ENCODE results near the gene PALD1.

DNA sequence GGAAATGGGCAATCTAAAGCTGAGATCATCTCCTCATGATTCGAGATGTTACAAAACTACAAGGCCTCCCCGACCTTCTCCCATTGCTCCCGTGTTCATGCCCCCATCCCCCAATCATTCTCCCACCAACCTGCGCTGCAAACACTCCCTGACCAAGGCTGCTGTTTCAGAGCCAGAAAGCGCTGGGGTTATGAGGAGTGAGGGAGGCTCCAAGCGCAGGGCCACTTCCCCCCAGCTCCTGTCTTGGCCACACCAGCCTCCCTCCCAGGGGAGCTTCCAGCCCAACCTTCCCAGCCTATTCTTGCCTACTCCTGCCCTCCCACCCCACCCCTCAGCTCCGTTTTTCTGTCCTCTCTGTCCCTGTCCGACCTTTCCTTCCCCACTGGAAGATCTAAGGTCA, 22.4 kb upstream of the PALD1 start:
- TF ChIP-seq, protein P1, sequence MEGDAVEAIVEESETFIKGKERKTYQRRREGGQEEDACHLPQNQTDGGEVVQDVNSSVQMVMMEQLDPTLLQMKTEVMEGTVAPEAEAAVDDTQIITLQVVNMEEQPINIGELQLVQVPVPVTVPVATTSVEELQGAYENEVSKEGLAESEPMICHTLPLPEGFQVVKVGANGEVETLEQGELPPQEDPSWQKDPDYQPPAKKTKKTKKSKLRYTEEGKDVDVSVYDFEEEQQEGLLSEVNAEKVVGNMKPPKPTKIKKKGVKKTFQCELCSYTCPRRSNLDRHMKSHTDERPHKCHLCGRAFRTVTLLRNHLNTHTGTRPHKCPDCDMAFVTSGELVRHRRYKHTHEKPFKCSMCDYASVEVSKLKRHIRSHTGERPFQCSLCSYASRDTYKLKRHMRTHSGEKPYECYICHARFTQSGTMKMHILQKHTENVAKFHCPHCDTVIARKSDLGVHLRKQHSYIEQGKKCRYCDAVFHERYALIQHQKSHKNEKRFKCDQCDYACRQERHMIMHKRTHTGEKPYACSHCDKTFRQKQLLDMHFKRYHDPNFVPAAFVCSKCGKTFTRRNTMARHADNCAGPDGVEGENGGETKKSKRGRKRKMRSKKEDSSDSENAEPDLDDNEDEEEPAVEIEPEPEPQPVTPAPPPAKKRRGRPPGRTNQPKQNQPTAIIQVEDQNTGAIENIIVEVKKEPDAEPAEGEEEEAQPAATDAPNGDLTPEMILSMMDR (IDR thresholded peaks at IDR 0.05) = no peak
- no peak for TF ChIP-seq POLR2A (IDR thresholded peaks at IDR 0.05)

Data from sigmoid colon (tissue), 3 donors.